ENCODE results near the gene ZMYND8.
"Not testable (repeated sequence)": the region's sequence is repeated elsewhere in the genome, so short reads cannot be mapped to it uniquely, and the experiment has no call there.

ZMYND8 gene

GRCh38 chr20:47201074-47201730 lies 155.3 kb downstream of the ZMYND8 start:
- no peak for DNase-seq

DNA sequence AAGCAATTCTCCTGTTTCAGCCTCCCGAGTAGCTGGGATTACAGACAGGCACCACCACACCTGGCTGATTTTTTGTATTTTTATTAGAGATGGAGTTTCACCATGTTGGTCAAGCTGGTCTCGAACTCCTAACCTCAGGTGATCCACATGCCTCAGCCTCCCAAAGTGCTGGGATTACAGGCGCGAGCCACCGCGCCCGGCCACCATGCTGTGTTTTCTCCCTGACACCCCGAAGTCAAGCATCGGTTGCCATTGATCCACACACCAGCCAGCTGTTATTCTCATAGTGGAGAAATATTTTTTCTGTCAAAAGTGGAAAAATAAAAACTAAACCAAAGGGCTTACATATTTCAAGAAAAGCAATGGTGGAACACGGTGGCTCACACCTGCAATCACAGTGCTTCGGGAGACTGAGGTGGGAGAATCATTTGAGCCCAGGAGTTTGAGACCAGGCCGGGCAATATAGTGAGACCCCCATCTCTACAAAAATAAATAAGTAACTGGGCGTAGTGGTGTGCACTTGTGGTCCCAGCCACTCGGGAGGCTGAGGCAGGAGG lies 157.4 kb downstream of the ZMYND8 start:
- DNase-seq: no peak

DNA sequence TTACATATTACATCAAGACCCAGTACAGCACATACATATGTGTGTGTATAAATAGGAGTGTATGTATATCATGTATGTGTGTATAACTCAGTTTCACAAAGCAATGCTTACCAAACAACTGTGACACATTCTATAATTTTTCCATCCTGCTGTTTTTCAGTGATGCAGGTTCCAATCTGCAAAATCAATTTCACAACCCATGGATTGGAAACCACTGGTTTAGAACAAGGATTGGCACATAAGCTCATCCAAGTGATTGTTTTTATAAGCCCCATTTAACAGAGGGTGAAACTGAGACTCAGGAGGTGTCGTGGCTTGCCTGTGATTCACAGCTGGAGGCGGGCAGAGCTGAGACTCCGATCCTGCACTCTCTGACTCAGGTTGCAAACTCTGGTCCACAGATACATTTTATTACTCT lies 158.2 kb downstream of the ZMYND8 start:
- DNase-seq: no peak

DNA sequence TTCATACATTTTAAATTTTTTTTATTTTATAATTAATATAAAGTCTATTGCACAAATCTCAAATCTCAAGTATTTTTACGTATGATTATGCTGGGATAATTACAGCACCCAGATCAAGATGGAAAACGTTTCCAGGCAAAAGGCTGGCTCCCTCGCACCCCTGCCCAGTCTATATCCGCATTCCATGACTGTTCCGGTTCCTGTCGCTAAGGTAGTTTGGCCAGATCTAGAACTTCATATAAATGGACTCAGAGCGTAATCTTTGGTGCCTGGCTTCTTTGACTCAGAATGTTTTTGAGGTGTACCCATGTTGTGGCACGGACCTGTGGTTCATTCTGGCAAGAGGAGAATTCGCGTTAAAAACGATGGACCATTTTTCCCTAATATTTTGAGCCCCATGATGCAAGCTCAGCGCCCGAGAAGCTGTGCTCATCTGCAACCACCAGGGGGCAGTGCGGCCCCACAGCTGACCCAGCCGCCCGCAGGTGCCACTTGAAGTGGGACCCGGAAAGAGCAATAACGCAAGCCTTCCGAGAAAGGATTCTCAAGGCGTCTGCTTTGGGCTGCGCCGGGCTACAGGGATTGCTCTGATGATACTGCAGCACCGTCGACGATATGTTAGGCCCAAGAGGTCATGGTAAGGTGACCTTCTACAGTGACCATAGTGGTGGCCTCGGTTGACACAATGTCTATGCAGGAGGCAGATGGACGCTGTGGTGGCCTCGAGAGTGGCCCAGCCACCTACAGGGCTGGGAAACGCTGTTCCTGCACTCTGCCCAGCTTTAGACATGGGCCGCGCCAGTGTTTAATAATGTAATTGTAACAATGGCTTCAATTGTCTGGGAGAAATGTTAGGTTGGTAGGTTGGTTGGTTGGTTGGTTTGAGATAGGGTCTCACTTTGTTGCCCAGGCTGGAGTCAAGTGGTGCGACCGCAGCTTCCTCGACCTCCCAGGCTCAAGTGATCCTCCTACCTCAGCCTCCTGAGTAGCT lies 160.1 kb downstream of the ZMYND8 start:
- no peak for DNase-seq

- DNase-seq: no peak
These were observed 160.9 kb downstream of the ZMYND8 start for GRCh38 chr20:47195573-47195972.

GRCh38 chr20:47191956-47192355 lies 164.5 kb downstream of the ZMYND8 start:
- no peak for DNase-seq

DNA sequence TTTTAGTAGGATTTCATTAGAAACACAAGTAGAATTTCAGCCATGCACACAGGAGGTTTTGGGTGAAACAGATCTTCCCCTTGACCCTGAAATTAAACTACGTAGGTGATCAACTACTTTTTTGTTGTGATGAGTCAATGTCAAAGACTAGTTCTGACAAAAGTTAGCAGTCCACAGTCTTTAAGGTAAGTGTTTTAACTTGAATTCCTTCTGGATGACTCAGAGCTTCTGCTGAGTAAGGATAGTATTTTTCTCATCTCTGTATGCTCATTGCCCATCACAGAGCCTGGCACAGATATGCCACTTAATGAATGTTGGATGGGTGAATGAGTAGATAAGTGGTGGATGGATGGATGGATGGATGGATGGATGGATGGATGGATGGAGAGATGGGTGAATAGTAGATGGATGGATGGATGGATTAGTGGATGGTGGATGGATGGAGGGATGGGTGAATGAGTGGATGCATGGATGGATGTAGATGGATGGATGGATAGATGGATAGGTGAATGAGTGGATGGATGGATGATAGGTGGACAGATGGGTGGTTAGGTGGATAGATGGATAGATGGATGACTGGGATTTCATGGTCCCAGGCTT lies 165.3 kb downstream of the ZMYND8 start:
- no peak for DNase-seq

- DNase-seq: no peak
These were observed 167.4 kb downstream of the ZMYND8 start for GRCh38 chr20:47189060-47189459.

- DNase-seq: no peak
These were observed 168.0 kb downstream of the ZMYND8 start for GRCh38 chr20:47188540-47188939.

DNA sequence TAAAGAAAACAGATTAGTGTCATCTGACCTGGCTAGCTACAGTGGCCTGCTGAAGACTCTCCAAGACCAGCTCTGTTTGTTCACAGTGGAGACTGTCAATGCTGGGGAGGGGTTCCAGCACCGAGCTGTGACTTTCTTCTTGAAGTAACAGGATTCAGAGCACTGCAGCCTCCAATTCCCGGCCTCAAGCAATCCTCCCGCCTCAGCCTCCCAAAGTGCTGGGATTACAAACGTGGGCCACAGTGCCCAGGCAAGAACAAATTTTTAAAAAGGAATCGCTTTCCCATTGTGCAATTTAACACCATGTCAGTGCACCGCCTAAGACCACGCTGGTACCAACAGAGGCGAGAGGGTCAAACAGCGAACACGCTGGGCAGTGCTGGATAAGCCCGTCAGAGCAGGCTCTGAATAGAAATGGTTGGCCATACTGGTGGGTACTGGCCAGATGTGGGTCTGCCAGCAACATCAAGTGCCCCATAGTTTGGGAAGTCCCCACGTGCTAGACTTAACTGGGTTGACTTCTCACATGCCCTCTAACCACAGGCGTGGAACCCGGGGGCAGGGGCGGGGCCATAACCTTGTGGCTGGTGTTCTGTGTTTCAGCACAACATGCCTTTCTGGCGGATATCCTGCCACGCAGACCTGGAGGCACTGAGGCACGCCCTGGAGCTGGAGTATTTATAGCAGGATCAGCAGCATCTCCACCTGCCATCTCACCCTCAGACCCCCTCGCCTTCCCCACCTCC lies 168.9 kb downstream of the ZMYND8 start:
- DNase-seq: no peak

DNA sequence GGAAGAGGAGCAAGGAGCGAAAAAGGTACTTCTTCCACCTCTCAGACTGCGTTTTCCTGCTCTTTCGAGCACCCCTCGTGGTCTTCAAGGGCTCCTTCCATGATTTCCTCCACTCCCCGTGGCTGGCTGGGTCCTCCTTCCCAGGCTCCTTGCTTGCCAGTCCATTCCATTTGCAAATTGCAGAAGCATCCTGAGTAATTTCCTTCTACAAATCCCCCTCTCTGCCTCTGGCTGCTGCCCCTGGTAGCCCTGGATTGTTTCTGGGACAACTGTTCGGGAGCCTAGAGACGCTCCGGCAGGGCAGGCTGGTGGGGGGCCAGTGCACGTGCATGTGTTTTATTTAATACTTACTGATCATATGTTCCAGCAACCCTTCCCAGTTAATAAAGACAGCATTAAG lies 173.1 kb downstream of the ZMYND8 start:
- DNase-seq: no peak

GRCh38 chr20:47181056-47181862 lies 175.2 kb downstream of the ZMYND8 start:
- no peak for DNase-seq

DNA sequence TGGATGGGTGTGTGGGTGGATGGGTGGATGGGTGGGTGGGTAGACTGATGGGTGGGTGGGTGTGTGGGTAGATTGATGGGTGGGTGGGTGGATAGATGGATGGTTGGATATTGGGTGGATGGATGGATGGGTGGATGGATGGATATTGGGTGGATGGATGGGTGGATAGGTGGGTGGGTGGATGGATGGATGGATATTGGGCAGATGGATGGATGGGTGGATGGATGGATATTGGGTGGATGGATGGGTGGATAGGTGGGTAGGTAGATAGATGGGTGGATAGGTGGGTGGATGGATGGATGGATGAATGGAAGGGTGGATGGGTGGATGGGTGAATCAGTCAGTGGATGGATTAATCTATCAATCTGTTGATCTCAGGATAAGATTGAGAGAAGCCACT lies 177.2 kb downstream of the ZMYND8 start:
- no peak for DNase-seq

DNA sequence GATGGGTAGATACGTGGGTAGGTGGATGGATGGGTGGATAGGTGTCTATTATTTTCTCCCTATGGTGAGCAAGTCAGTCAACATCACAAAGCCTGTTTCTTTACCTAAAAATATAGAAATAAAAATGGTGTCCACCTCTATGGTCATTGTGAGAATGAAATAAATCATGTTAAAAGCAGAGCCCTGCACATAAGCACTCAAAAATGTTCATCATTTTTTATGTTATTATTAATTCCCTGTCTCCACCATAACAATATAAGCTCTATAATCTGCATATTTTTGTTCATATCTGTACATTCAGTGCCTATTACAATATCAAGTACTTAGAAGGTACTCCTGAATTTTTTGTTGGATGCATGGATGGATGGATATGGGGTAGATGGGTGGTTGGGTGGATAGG lies 177.6 kb downstream of the ZMYND8 start:
- no peak for DNase-seq

- DNase-seq: no peak
These were observed 178.2 kb downstream of the ZMYND8 start for GRCh38 chr20:47178277-47178676.

- DNase-seq: not testable (repeated sequence)
These were observed 180.3 kb downstream of the ZMYND8 start for GRCh38 chr20:47176217-47176616.

DNA sequence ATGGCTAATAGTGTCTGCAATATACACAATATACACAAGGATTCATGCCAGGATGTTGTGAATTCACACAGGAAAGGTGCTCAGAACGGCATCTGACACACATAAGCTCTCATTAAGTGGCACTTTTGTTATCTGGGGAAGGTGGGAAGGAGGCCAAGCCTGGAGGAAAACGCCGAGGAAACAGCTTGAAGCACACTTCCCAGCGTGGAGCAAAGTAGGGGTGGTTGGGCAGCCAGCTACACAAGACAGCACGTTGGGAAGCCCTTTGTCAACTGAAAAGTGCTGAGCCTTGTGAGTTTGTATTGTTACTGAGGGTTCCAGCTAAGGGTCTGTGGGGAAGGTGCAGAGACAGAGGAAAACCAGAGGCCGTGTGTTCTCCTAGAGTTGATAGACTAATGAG lies 181.0 kb downstream of the ZMYND8 start:
- DNase-seq: no peak

- no peak for DNase-seq
These were observed 181.8 kb downstream of the ZMYND8 start for GRCh38 chr20:47174456-47175243.

DNA sequence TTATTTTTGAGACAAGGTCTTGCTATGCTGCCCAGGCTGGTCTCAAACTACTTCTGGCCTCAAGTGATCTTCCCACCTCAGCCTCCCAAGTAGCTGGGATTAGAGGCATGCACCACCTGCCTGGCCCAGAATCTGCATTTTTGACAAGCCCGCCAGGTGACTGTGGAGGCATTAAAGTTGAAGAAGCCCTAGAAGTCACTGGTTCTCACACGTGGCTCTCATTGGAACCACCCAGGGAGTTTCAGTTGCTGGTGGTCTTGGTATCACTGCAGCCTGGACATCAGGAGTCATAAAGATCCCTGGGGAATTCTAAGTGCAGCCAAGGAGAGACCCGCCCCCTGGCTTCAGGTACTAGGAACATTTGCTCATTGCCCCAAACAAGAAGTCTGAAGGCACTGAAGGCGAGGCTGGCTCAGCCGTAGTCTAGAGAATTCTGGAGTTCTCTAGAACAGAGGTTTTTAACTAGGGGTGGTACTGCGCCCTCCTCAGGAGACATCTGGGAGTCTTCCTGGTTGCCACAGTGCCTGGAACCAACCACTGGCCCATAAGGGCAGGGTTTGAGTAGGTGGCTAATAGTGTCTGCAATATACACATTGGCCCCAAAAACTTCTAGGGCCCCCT lies 182.8 kb downstream of the ZMYND8 start:
- no peak for DNase-seq

- DNase-seq: no peak
These were observed 183.9 kb downstream of the ZMYND8 start for GRCh38 chr20:47172579-47172978.

All from cerebellar nuclear complex (tissue), 1 donor.